Fibroblast of the aortic adventitia (primary cell): Measurements from ENCODE around the gene NASP. TPM values are rescaled to one million over a fixed set of nuclear protein-coding genes. Genes with fewer than 3 reads are reported as not detected.

Experiments used
- DNase-seq: peaks from one replicate; pipeline ENCODE4 v3.0.0-alpha.2; 2010; ENCODE audit warnings: low read depth
- H3K4me3 ChIP-seq: 2 replicates; pipeline ENCODE4 v1.5.1; 2011; ENCODE audit warnings: low read depth, mild to moderate bottlenecking, control low read depth, low read length, moderate library complexity
- CTCF ChIP-seq: IDR thresholded peaks from 2 replicates; pipeline ENCODE4 v1.5.1; 2011; ENCODE audit warnings: mild to moderate bottlenecking, low read length, control low read depth, inconsistent platforms; ENCODE audit not compliant: insufficient read depth
- small RNA-seq: library from RNA; depleted of rRNA; stranded (forward); fragments of <200 nt; gene quantifications from one replicate; pipeline ENCODE3, GENCODE V24; 2012
- total RNA-seq: library from RNA; depleted of rRNA; stranded (reverse); fragments of >200 nt; gene quantifications from 2 replicates; pipeline ENCODE4 v1.2.3, GENCODE V29; 2012; ENCODE audit warnings: low replicate concordance

The NASP gene
- total RNA-seq, 1 donor: 57.1 TPM

- H3K4me3 ChIP-seq: no peak overlapping the region
- no peak for DNase-seq
- TF ChIP-seq CTCF: no peak
Observed at GRCh38 chr1:45660336-45660735, 76.5 kb downstream of the NASP start.

GRCh38 chr1:45666836-45667235 lies 83.0 kb downstream of the NASP start:
- no peak overlapping the region for H3K4me3 ChIP-seq
- DNase-seq: no peak
- TF ChIP-seq CTCF: no peak

- no peak for TF ChIP-seq CTCF
- DNase-seq: no peak
- no peak overlapping the region for H3K4me3 ChIP-seq
Observed at GRCh38 chr1:45667321-45668111, 83.7 kb downstream of the NASP start.

Small RNA genes within 50 kb of the gene (small RNA-seq; reads per million reads assigned to genes)
- gene AL355480.1 (not detected), gene AL355480.2 (not detected), gene AL355480.3 (not detected), gene AL355480.4 (not detected)

Other genes starting within 250 kb of the NASP start
- gene TOE1, start 243.9 kb upstream of the NASP start, total RNA-seq: 2.7 and 14.7 TPM in 2 replicates
- 7.7 and 16.8 TPM in 2 replicates for gene MUTYH, start 243.6 kb upstream of the NASP start, total RNA-seq
- gene TESK2, start 92.9 kb upstream of the NASP start, total RNA-seq: 2.0 and 5.7 TPM in 2 replicates
- 0.57 and 1.5 TPM in 2 replicates for gene CCDC163, start 84.0 kb upstream of the NASP start, total RNA-seq
- gene MMACHC, start 83.7 kb upstream of the NASP start, total RNA-seq: 2.2 and 5.2 TPM in 2 replicates
- gene PRDX1, start 62.2 kb upstream of the NASP start, total RNA-seq: 272 and 467 TPM in 2 replicates
- 128 and 174 TPM in 2 replicates for gene AKR1A1, start 33.2 kb upstream of the NASP start, total RNA-seq
- 0.72 and 4.0 TPM in 2 replicates for gene CCDC17, start 40.0 kb downstream of the NASP start, total RNA-seq
- gene GPBP1L1, start 102.5 kb downstream of the NASP start, total RNA-seq: 119 and 143 TPM in 2 replicates
- 6.3 and 24.4 TPM in 2 replicates for gene TMEM69, start 104.1 kb downstream of the NASP start, total RNA-seq
- gene IPP, start 166.6 kb downstream of the NASP start, total RNA-seq: 11.7 and 14.1 TPM in 2 replicates
- 18.6 and 28.3 TPM in 2 replicates for gene MAST2, start 219.6 kb downstream of the NASP start, total RNA-seq